A549 (cell line): Measurements from ENCODE around the gene SORL1. TPM values are rescaled to one million over a fixed set of nuclear protein-coding genes. Genes with fewer than 3 reads are reported as not detected.
"Not testable (repeated sequence)": the region's sequence is repeated elsewhere in the genome, so short reads cannot be mapped to it uniquely, and the experiment has no call there.

Source experiments
- ATAC-seq, 2 experiments: fragments of 200-7000 bp in 1 of 2; fragments of >200 bp in 1 of 2; cut with Nextera tagmentation in 1 of 2; cut with Tn5 transposase in 1 of 2; 3 replicates each; pipeline versions ENCODE4 v1.8.0 to v1.9.1; 2018 to 2020; ENCODE audit warnings: mild to moderate bottlenecking in 1 of 2, moderate library complexity in 1 of 2
- CTCF ChIA-PET: fragments of 300-600 bp; sonication (Branson Sonifier 250); formaldehyde crosslinking; extraction: SDS; loops from one replicate; lab custom pipeline; 2021; ENCODE audit warnings: antibody characterized with exemption, inconsistent platforms; lab: Yijun Ruan, JAX
- POLR2A ChIA-PET: fragments of 350-600 bp; formaldehyde crosslinking; extraction: SDS; loops from one replicate; lab custom pipeline; 2021; ENCODE audit warnings: antibody characterized with exemption, inconsistent platforms; lab: Yijun Ruan, JAX
- DNase-seq, 2 experiments: peaks; one replicate each; pipeline versions ENCODE4 v3.0.0 to v3.0.0-alpha.2; 2011 to 2016; ENCODE audit warnings: low read depth in 1 of 2, low spot score in 1 of 2
- FAIRE-seq: peaks from 2 replicates; lab custom pipeline; 2011; peaks lifted over from hg19 to GRCh38; lab: Jason Lieb, UNC
- H3K27ac ChIP-seq, 2 experiments: fragments of >200 bp; sonication (Bioruptor Twin); formaldehyde crosslinking; 3 replicates each; pipeline ENCODE4 v1.5.1; 2016 to 2017
- H3K4me1 ChIP-seq: fragments of >200 bp; sonication (Bioruptor Twin); formaldehyde crosslinking; 3 replicates; pipeline ENCODE4 v1.6.1; 2016
- H3K4me2 ChIP-seq: fragments of >200 bp; sonication (Bioruptor Twin); formaldehyde crosslinking; 3 replicates; pipeline ENCODE4 v1.6.1; 2016
- H3K4me3 ChIP-seq: fragments of >200 bp; sonication (Bioruptor Twin); formaldehyde crosslinking; 3 replicates; pipeline ENCODE4 v1.5.1; 2016
- H3K9me3 ChIP-seq: fragments of >200 bp; sonication (Bioruptor Twin); formaldehyde crosslinking; 3 replicates; pipeline ENCODE4 v1.6.1; 2016
- BHLHE40 ChIP-seq: IDR thresholded peaks from 2 replicates; pipeline ENCODE4 v1.6.1; 2012; ENCODE audit warnings: low read depth, low read length, inconsistent platforms
- CBX8 ChIP-seq: fragments of 200-600 bp; sonication (generic); IDR thresholded peaks from 2 replicates; pipeline ENCODE4 v1.6.1; 2016
- CEBPB ChIP-seq, 2 experiments: fragments of >200 bp in 1 of 2; sonication (Bioruptor Twin) in 1 of 2; formaldehyde crosslinking in 1 of 2; IDR thresholded peaks; 2 replicates each; pipeline ENCODE4 v1.6.1; 2012 to 2016
- CHD2 ChIP-seq: fragments of 150-350 bp; IDR thresholded peaks from 2 replicates; pipeline ENCODE4 v1.6.1; 2014; ENCODE audit warnings: low read length; ENCODE audit not compliant: partially characterized antibody
- CHD4 ChIP-seq: fragments of 200-600 bp; sonication (generic); IDR thresholded peaks from 2 replicates; pipeline ENCODE4 v1.6.1; 2016; ENCODE audit warnings: antibody characterized with exemption, mild to moderate bottlenecking, borderline replicate concordance
- EHF ChIP-seq: fragments of 250-450 bp; sonication (Bioruptor Pico); IDR thresholded peaks from 2 replicates; pipeline ENCODE4 v1.5.0; 2020; ENCODE audit warnings: mild to moderate bottlenecking
- HDAC2 ChIP-seq: fragments of 200-600 bp; sonication (generic); IDR thresholded peaks from 2 replicates; pipeline ENCODE4 v1.6.1; 2016
- HEYL ChIP-seq: fragments of 250-450 bp; sonication (Bioruptor Pico); IDR thresholded peaks from 2 replicates; pipeline ENCODE4 v1.8.0; 2021; ENCODE audit warnings: mild to moderate bottlenecking, moderate library complexity
- HOXA7 ChIP-seq: fragments of 250-450 bp; sonication (Bioruptor Pico); IDR thresholded peaks from 2 replicates; pipeline ENCODE4 v1.5.0; 2020; ENCODE audit warnings: mild to moderate bottlenecking, moderate library complexity
- JUN ChIP-seq, 2 experiments: fragments of >200 bp; sonication (Bioruptor Twin); formaldehyde crosslinking; IDR thresholded peaks; 2 replicates in 1 of 2; 3 replicates in 1 of 2; pipeline ENCODE4 v1.6.1; 2016 to 2017
- KDM1A ChIP-seq: fragments of 200-600 bp; sonication (generic); IDR thresholded peaks from 2 replicates; pipeline ENCODE4 v1.6.1; 2016; ENCODE audit warnings: low read depth, mild to moderate bottlenecking
- MAFK ChIP-seq: fragments of 450-650 bp; IDR thresholded peaks from 2 replicates; pipeline ENCODE4 v1.6.1; 2014; ENCODE audit not compliant: partially characterized antibody
- NPAS2 ChIP-seq: fragments of 250-450 bp; sonication (Bioruptor Pico); IDR thresholded peaks from 2 replicates; pipeline ENCODE4 v1.8.0; 2022; ENCODE audit warnings: mild to moderate bottlenecking, moderate library complexity, borderline replicate concordance
- PHF8 ChIP-seq: fragments of 200-600 bp; sonication (generic); IDR thresholded peaks from 2 replicates; pipeline ENCODE4 v1.6.1; 2016; ENCODE audit warnings: low read depth, mild to moderate bottlenecking, antibody characterized with exemption, moderate library complexity, borderline replicate concordance
- POLR2AphosphoS2 ChIP-seq: conservative IDR thresholded peaks from 2 replicates; pipeline ENCODE4 v1.6.1; 2012; ENCODE audit warnings: low read length, improper control_type of control experiment, inconsistent platforms
- RAD21 ChIP-seq, 2 experiments: fragments of >200 bp in 1 of 2; sonication (Bioruptor Twin) in 1 of 2; formaldehyde crosslinking in 1 of 2; IDR thresholded peaks in 1 of 2; conservative IDR thresholded peaks in 1 of 2; 2 replicates in 1 of 2; 3 replicates in 1 of 2; pipeline ENCODE4 v1.6.1; 2012 to 2018; ENCODE audit warnings: inconsistent platforms in 1 of 2
- RARB ChIP-seq: fragments of 250-450 bp; sonication (Bioruptor Pico); IDR thresholded peaks from 2 replicates; pipeline ENCODE4 v1.8.0; 2021; ENCODE audit warnings: mild to moderate bottlenecking, moderate library complexity
- RCOR1 ChIP-seq: fragments of 150-350 bp; IDR thresholded peaks from 2 replicates; pipeline ENCODE4 v1.6.1; 2014; ENCODE audit warnings: antibody characterized with exemption, low read length, low read depth
- SMC3 ChIP-seq: fragments of >200 bp; sonication (Bioruptor Twin); formaldehyde crosslinking; IDR thresholded peaks from 3 replicates; pipeline ENCODE4 v1.6.1; 2018; ENCODE audit warnings: inconsistent platforms
- TFCP2L1 ChIP-seq: fragments of 250-450 bp; sonication (Bioruptor Pico); IDR thresholded peaks from 2 replicates; pipeline ENCODE4 v1.5.0; 2021; ENCODE audit warnings: mild to moderate bottlenecking
- TP53 ChIP-seq: fragments of 250-450 bp; sonication (Bioruptor Pico); IDR thresholded peaks from 2 replicates; pipeline ENCODE4 v1.5.0; 2021; ENCODE audit warnings: mild to moderate bottlenecking, moderate library complexity
- ZC3H11A ChIP-seq: fragments of 450-650 bp; IDR thresholded peaks from 2 replicates; pipeline ENCODE4 v1.6.1; 2014; ENCODE audit warnings: antibody characterized with exemption, mild to moderate bottlenecking
- ZFP36 ChIP-seq: fragments of 450-650 bp; IDR thresholded peaks from 2 replicates; pipeline ENCODE4 v1.6.1; 2014; ENCODE audit warnings: borderline replicate concordance; ENCODE audit not compliant: partially characterized antibody
- ZSCAN20 ChIP-seq: fragments of 250-450 bp; sonication (Bioruptor Pico); IDR thresholded peaks from 2 replicates; pipeline ENCODE4 v1.8.0; 2022; ENCODE audit warnings: mild to moderate bottlenecking, moderate library complexity
- WGBS: methylation state at CpG from one replicate; pipeline ENCODE4 v1.1.6; 2017; ENCODE audit errors: missing lambda C conversion rate; 5-methylcytosine and 5-hydroxymethylcytosine counted together
- polyA plus RNA-seq, 4 experiments: library from polyadenylated mRNA; depleted of rRNA in 3 of 4; stranded (reverse); fragments of >200 nt; fragmentation: RNase III in 1 of 4; extraction: RNeasy Plus Mini Kit Qiagen cat#74134 plus additional on column Dnase treatment in 1 of 4; gene quantifications; 2 replicates in 3 of 4; 3 replicates in 1 of 4; pipeline ENCODE4 v1.2.3, GENCODE V29; 2011 to 2017
- TF ChIP-seq, protein P1 (sequence below): IDR thresholded peaks from 2 replicates; pipeline ENCODE4 v1.6.1; 2012
- TF ChIP-seq, protein P2 (sequence below): fragments of >200 bp; sonication (Bioruptor Twin); formaldehyde crosslinking; IDR thresholded peaks from 2 replicates; pipeline ENCODE4 v1.6.1; 2016
- TF ChIP-seq, protein P3 (sequence below): fragments of 450-650 bp; IDR thresholded peaks from 2 replicates; pipeline ENCODE4 v1.6.1; 2014; ENCODE audit warnings: antibody characterized with exemption
- TF ChIP-seq, protein P4 (sequence below): fragments of 200-600 bp; sonication (generic); IDR thresholded peaks from 2 replicates; pipeline ENCODE4 v1.6.1; 2016; ENCODE audit warnings: antibody characterized with exemption, mild to moderate bottlenecking, moderate library complexity

Gene SORL1
- polyA plus RNA-seq, 2 of the 4 experiments (the other 2 are of a cell fraction), result 0.45 to 3.8 TPM

DNA sequence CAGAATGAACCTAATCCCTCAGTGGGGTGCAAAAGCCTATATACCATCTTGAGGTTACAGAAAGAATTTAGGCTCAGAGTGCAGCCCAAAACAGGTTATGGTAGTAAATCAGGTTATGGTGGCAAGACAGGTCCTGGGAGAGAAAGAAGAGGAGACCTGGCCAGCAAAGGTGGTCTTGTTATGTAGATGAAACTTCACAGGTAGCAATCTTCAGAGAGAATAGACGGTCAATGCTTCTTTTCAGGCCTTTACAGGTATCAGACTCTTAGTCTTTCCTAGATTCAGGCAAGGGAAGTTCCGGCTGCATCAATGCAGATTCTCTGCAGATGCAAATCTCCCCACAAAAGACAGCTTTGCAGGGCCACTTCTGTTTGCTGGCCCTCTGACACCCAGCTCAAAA lies 45.8 kb upstream of the SORL1 start:
- Histone ChIP-seq H3K9me3 (peaks cover 3% of the 10 kb centered on the region; the same call in 1 of the 3 replicates), H3K27ac (no peak overlapping the region), H3K4me1 (no peaks in the 10 kb centered on the region)
- POLR2A ChIA-PET, result no interaction called here
- ATAC-seq (no peak), FAIRE-seq (no peak)
- TF ChIP-seq CBX8, result no peak
- no peak for TF ChIP-seq CEBPB (IDR thresholded peaks at IDR 0.05)
- TF ChIP-seq, protein P1, sequence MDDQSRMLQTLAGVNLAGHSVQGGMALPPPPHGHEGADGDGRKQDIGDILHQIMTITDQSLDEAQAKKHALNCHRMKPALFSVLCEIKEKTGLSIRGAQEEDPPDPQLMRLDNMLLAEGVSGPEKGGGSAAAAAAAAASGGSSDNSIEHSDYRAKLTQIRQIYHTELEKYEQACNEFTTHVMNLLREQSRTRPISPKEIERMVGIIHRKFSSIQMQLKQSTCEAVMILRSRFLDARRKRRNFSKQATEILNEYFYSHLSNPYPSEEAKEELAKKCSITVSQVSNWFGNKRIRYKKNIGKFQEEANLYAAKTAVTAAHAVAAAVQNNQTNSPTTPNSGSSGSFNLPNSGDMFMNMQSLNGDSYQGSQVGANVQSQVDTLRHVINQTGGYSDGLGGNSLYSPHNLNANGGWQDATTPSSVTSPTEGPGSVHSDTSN, result no peak
- TF ChIP-seq RCOR1, result no peak
- TF ChIP-seq TFCP2L1 (CRISPR knock-in tag), result no peak
- TF ChIP-seq TP53 (CRISPR knock-in tag), result no peak
- TF ChIP-seq HDAC2, result no peak
- no peak for TF ChIP-seq CHD2
- no peak for TF ChIP-seq MAFK
- no peak for TF ChIP-seq PHF8
- no peak for TF ChIP-seq RARB
- TF ChIP-seq JUN (IDR thresholded peaks at IDR 0.05), result no peak
- no peak for TF ChIP-seq ZFP36
- TF ChIP-seq, protein P2, sequence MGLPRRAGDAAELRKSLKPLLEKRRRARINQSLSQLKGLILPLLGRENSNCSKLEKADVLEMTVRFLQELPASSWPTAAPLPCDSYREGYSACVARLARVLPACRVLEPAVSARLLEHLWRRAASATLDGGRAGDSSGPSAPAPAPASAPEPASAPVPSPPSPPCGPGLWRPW, result no peak
- no peak for TF ChIP-seq HOXA7 (CRISPR knock-in tag)
- TF ChIP-seq, all 56 proteins: peak for 0
- DNase-seq, result no peak
- H3K4me3 ChIP-seq, result no peak overlapping the region
- WGBS, result 72% methylated on average over 2 of the region's 2 CpGs
- CTCF ChIA-PET, result interaction anchor here (0.6 to 1.7 kb wide), 2 partner anchors 12 to 215 kb away, joined by 3 read pairs; no protein-coding TSS in a partner anchor
- no peak overlapping the region for H3K4me2 ChIP-seq

DNA sequence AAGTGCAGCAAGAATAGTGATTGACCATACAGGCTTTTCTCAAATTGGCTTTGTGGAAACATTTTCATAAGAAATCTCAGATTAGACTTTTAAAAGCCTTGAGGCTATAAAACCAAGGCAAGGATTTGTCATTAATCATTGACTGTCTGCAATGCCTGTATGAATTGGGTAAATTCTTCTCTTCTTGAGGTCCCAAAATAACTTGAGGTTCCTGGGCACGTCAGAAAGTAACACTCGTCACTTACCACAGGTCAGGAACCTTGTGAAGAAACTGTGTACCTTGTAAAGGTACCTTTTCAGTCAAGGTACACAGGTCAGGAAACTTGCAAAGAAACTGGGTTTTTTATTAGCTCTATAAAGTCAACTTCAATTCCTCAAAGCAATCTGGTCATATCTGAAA lies 43.3 kb upstream of the SORL1 start:
- CTCF ChIA-PET, result interaction anchor here (1.1 kb wide), 1 partner anchor 14 kb away, joined by 3 read pairs; no protein-coding TSS in a partner anchor

DNA sequence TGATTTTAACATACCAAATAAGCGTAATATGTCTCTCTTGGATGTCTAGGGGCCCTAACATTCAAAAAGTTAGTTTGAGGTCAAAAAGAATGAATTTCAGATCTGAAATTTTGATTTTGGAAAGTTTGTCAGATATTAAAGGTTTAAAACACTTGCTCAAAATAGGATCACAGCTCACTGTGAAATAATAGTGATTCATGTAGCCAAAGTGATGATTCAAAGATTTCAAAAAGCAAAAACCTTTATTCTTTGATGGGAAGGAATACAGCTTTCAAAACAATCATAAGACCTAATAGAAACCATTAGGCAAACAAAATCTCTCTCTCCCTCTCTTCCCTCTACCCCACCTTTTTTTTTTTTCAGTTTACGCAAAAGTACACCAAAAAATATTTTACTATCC lies 42.1 kb upstream of the SORL1 start:
- WGBS, result 86% methylated on average over 2 of the region's 2 CpGs
- CTCF ChIA-PET, result interaction anchor here (1.1 kb wide), 1 partner anchor 16 kb away, joined by 3 read pairs; no protein-coding TSS in a partner anchor
- FAIRE-seq, DNase-seq, POLR2A ChIA-PET, H3K4me1 ChIP-seq, H3K4me3 ChIP-seq, ATAC-seq, H3K9me3 ChIP-seq, H3K27ac ChIP-seq, H3K4me2 ChIP-seq: not testable (repeated sequence)

More for the DNA sequence above, 43.3 kb upstream of the SORL1 start:
- Histone ChIP-seq H3K9me3 (no peaks in the 10 kb centered on the region), H3K4me3 (no peak overlapping the region), H3K27ac (no peak overlapping the region), H3K4me1 (no peaks in the 10 kb centered on the region), H3K4me2 (no peak overlapping the region)
- WGBS, result 57% methylated on average over 2 of the region's 2 CpGs
- ATAC-seq, result no peak
- FAIRE-seq, result no peak
- no peak for DNase-seq
- TF ChIP-seq RCOR1 (no peak), SMC3 (no peak), ZSCAN20 (CRISPR knock-in tag) (no peak), RAD21 (conservative IDR thresholded peaks at IDR 0.05 in 1 of 2, IDR thresholded peaks at IDR 0.05 in 1 of 2) (no peak), EHF (CRISPR knock-in tag) (no peak), MAFK (no peak), CEBPB (IDR thresholded peaks at IDR 0.05) (no peak), KDM1A (no peak), ZC3H11A (no peak), TFCP2L1 (CRISPR knock-in tag) (no peak), CHD4 (no peak), BHLHE40 (no peak), HEYL (no peak), NPAS2 (CRISPR knock-in tag) (no peak), POLR2AphosphoS2 (no peak)
- TF ChIP-seq, protein P3, sequence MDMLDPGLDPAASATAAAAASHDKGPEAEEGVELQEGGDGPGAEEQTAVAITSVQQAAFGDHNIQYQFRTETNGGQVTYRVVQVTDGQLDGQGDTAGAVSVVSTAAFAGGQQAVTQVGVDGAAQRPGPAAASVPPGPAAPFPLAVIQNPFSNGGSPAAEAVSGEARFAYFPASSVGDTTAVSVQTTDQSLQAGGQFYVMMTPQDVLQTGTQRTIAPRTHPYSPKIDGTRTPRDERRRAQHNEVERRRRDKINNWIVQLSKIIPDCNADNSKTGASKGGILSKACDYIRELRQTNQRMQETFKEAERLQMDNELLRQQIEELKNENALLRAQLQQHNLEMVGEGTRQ, result no peak
- TF ChIP-seq, protein P4, sequence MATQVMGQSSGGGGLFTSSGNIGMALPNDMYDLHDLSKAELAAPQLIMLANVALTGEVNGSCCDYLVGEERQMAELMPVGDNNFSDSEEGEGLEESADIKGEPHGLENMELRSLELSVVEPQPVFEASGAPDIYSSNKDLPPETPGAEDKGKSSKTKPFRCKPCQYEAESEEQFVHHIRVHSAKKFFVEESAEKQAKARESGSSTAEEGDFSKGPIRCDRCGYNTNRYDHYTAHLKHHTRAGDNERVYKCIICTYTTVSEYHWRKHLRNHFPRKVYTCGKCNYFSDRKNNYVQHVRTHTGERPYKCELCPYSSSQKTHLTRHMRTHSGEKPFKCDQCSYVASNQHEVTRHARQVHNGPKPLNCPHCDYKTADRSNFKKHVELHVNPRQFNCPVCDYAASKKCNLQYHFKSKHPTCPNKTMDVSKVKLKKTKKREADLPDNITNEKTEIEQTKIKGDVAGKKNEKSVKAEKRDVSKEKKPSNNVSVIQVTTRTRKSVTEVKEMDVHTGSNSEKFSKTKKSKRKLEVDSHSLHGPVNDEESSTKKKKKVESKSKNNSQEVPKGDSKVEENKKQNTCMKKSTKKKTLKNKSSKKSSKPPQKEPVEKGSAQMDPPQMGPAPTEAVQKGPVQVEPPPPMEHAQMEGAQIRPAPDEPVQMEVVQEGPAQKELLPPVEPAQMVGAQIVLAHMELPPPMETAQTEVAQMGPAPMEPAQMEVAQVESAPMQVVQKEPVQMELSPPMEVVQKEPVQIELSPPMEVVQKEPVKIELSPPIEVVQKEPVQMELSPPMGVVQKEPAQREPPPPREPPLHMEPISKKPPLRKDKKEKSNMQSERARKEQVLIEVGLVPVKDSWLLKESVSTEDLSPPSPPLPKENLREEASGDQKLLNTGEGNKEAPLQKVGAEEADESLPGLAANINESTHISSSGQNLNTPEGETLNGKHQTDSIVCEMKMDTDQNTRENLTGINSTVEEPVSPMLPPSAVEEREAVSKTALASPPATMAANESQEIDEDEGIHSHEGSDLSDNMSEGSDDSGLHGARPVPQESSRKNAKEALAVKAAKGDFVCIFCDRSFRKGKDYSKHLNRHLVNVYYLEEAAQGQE, result no peak
- POLR2A ChIA-PET, result interaction anchor here (0.6 kb wide), 1 partner anchor 1803 kb away, joined by 3 read pairs; no protein-coding TSS in a partner anchor

DNA sequence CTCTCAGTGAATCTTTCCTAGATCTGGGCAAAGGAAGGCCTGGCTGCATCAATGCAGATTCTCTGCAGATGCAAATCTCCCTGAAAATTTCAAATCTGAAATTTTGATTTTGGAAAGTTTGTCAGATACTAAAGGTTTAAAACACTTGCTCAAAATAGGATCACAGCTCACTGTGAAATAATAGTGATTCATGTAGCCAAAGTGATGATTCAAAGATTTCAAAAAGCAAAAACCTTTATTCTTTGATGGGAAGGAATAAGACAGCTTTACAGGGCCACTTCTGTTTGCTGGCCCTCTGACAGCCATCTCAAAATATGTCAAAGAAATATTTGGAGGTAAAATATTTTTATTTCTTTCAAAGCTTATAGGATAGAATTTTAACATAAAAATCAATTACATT lies 40.8 kb upstream of the SORL1 start:
- H3K27ac ChIP-seq, H3K4me2 ChIP-seq, DNase-seq, FAIRE-seq, H3K9me3 ChIP-seq, H3K4me3 ChIP-seq, ATAC-seq, POLR2A ChIA-PET, H3K4me1 ChIP-seq, CTCF ChIA-PET: not testable (repeated sequence)
